ENCODE data around the gene TGFBR2. TPM values are rescaled to one million over a fixed set of nuclear protein-coding genes. Genes with fewer than 3 reads are reported as not detected.

The TGFBR2 gene
- total RNA-seq = 10 to 100 TPM; 37.7 to 45.9 TPM

GRCh38 chr3:30606301-30607031, at the start of gene TGFBR2:
Gene TGFBR2, plus strand, starts transcription at chr3:30606601. Its CDS starts 283 bp downstream, at chr3:30606884.
- Mint-ChIP-seq H3K9me3 (no peaks in the 10 kb centered on the region), H3K36me3 (ENCODE audit: insufficient read depth in 2 of 2) (peaks cover 7 to 18% of the 10 kb centered on the region in 2 donors), H3K4me3 (peak within 1 kb of the TSS; percentile 80 to 97), H3K27me3 (ENCODE audit: low read depth) (no peaks in the 10 kb centered on the region), H3K4me1 (ENCODE audit: low read depth) (peaks cover 59% of the 10 kb centered on the region), H3K27ac (peak within 1 kb of the TSS; percentile 87)
- peak; percentile 84 to 85 for ATAC-seq (replicated peaks in 1 of 2)
- peak; percentile 90 to 91 for DNase-seq

- Mint-ChIP-seq H3K4me3 (no peak overlapping the region), H3K27me3 (ENCODE audit: low read depth) (no peaks in the 10 kb centered on the region), H3K4me1 (ENCODE audit: low read depth) (peaks cover 18% of the 10 kb centered on the region), H3K36me3 (ENCODE audit: insufficient read depth in 2 of 2) (no peaks in the 10 kb centered on the region), H3K9me3 (no peaks in the 10 kb centered on the region), H3K27ac (no peak overlapping the region)
- DNase-seq (no peak), ATAC-seq (replicated peaks in 1 of 2) (no peak)
Observed at GRCh38 chr3:30557746-30558303, 48.6 kb upstream of the TGFBR2 start.

GRCh38 chr3:30563956-30564355, 42.4 kb upstream of the TGFBR2 start:
- Mint-ChIP-seq H3K4me3 (no peak overlapping the region), H3K27ac (no peak overlapping the region), H3K4me1 (ENCODE audit: low read depth) (peaks cover 4% of the 10 kb centered on the region), H3K36me3 (ENCODE audit: insufficient read depth in 2 of 2) (no peaks in the 10 kb centered on the region), H3K27me3 (ENCODE audit: low read depth) (no peaks in the 10 kb centered on the region), H3K9me3 (peaks cover 0 to 1% of the 10 kb centered on the region in 2 donors)
- ATAC-seq (replicated peaks in 1 of 2) (no peak), DNase-seq (no peak)

- DNase-seq (no peak), ATAC-seq (replicated peaks in 1 of 2) (no peak)
- H3K27me3 Mint-ChIP-seq (ENCODE audit: low read depth) = no peaks in the 10 kb centered on the region
- H3K36me3 Mint-ChIP-seq (ENCODE audit: insufficient read depth in 2 of 2) = no peaks in the 10 kb centered on the region
- H3K4me1 Mint-ChIP-seq (ENCODE audit: low read depth) = no peaks in the 10 kb centered on the region
- no peak overlapping the region for H3K27ac Mint-ChIP-seq
- H3K9me3 Mint-ChIP-seq = peaks cover 2 to 4% of the 10 kb centered on the region in 2 donors
- no peak overlapping the region for H3K4me3 Mint-ChIP-seq
Observed at GRCh38 chr3:30567139-30567753, 39.2 kb upstream of the TGFBR2 start.

- H3K4me1 Mint-ChIP-seq (ENCODE audit: low read depth) = peaks cover 27% of the 10 kb centered on the region
- H3K36me3 Mint-ChIP-seq (ENCODE audit: insufficient read depth in 2 of 2) = no peaks in the 10 kb centered on the region
- H3K27me3 Mint-ChIP-seq (ENCODE audit: low read depth) = no peaks in the 10 kb centered on the region
- H3K27ac Mint-ChIP-seq = no peak overlapping the region
- ATAC-seq (replicated peaks in 1 of 2) (no peak), DNase-seq (no peak)
- H3K9me3 Mint-ChIP-seq = peaks cover 0 to 2% of the 10 kb centered on the region in 2 donors
- H3K4me3 Mint-ChIP-seq = no peak overlapping the region
Observed at GRCh38 chr3:30576946-30577345, 29.5 kb upstream of the TGFBR2 start.

- peaks cover 0 to 2% of the 10 kb centered on the region in 2 donors for H3K9me3 Mint-ChIP-seq
- no peaks in the 10 kb centered on the region for H3K36me3 Mint-ChIP-seq (ENCODE audit: insufficient read depth in 2 of 2)
- no peaks in the 10 kb centered on the region for H3K27me3 Mint-ChIP-seq (ENCODE audit: low read depth)
- H3K4me3 Mint-ChIP-seq = no peak overlapping the region
- ATAC-seq (replicated peaks in 1 of 2) = peak in 1 of 2 donors; percentile 35
- H3K27ac Mint-ChIP-seq = no peak overlapping the region
- H3K4me1 Mint-ChIP-seq (ENCODE audit: low read depth) = peaks cover 27% of the 10 kb centered on the region
- DNase-seq = no peak
Observed at GRCh38 chr3:30577788-30578187, 28.6 kb upstream of the TGFBR2 start.

- H3K4me1 Mint-ChIP-seq (ENCODE audit: low read depth) = peaks cover 27% of the 10 kb centered on the region
- no peaks in the 10 kb centered on the region for H3K36me3 Mint-ChIP-seq (ENCODE audit: insufficient read depth in 2 of 2)
- no peak overlapping the region for H3K4me3 Mint-ChIP-seq
- DNase-seq (no peak), ATAC-seq (replicated peaks in 1 of 2) (peak in 1 of 2 donors; percentile 17)
- no peak overlapping the region for H3K27ac Mint-ChIP-seq
- no peaks in the 10 kb centered on the region for H3K9me3 Mint-ChIP-seq
- H3K27me3 Mint-ChIP-seq (ENCODE audit: low read depth) = no peaks in the 10 kb centered on the region
Observed at GRCh38 chr3:30578479-30578878, 27.9 kb upstream of the TGFBR2 start.

GRCh38 chr3:30578986-30579579, 27.3 kb upstream of the TGFBR2 start:
- no peaks in the 10 kb centered on the region for H3K36me3 Mint-ChIP-seq (ENCODE audit: insufficient read depth in 2 of 2)
- H3K4me1 Mint-ChIP-seq (ENCODE audit: low read depth) = peaks cover 27% of the 10 kb centered on the region
- no peak overlapping the region for H3K27ac Mint-ChIP-seq
- no peak overlapping the region for H3K4me3 Mint-ChIP-seq
- no peaks in the 10 kb centered on the region for H3K9me3 Mint-ChIP-seq
- DNase-seq (no peak), ATAC-seq (replicated peaks in 1 of 2) (no peak)
- no peaks in the 10 kb centered on the region for H3K27me3 Mint-ChIP-seq (ENCODE audit: low read depth)

- H3K36me3 Mint-ChIP-seq (ENCODE audit: insufficient read depth in 2 of 2) = no peaks in the 10 kb centered on the region
- no peak overlapping the region for H3K27ac Mint-ChIP-seq
- ATAC-seq (replicated peaks in 1 of 2) = no peak
- DNase-seq = no peak
- no peak overlapping the region for H3K4me3 Mint-ChIP-seq
- H3K27me3 Mint-ChIP-seq (ENCODE audit: low read depth) = no peaks in the 10 kb centered on the region
- no peaks in the 10 kb centered on the region for H3K9me3 Mint-ChIP-seq
- peaks cover 27% of the 10 kb centered on the region for H3K4me1 Mint-ChIP-seq (ENCODE audit: low read depth)
Observed at GRCh38 chr3:30581067-30581585, 25.3 kb upstream of the TGFBR2 start.

- Mint-ChIP-seq H3K36me3 (ENCODE audit: insufficient read depth in 2 of 2) (no peaks in the 10 kb centered on the region), H3K4me1 (ENCODE audit: low read depth) (peaks cover 24% of the 10 kb centered on the region), H3K4me3 (no peak overlapping the region), H3K27me3 (ENCODE audit: low read depth) (no peaks in the 10 kb centered on the region), H3K9me3 (no peaks in the 10 kb centered on the region), H3K27ac (no peak overlapping the region)
- ATAC-seq (replicated peaks in 1 of 2) = no peak
- no peak for DNase-seq
Observed at GRCh38 chr3:30581982-30582381, 24.4 kb upstream of the TGFBR2 start.

GRCh38 chr3:30583973-30584372, 22.4 kb upstream of the TGFBR2 start:
- Mint-ChIP-seq H3K4me1 (ENCODE audit: low read depth) (peaks cover 4% of the 10 kb centered on the region), H3K4me3 (no peak overlapping the region), H3K27me3 (ENCODE audit: low read depth) (no peaks in the 10 kb centered on the region), H3K36me3 (ENCODE audit: insufficient read depth in 2 of 2) (no peaks in the 10 kb centered on the region), H3K27ac (no peak overlapping the region), H3K9me3 (no peaks in the 10 kb centered on the region)
- DNase-seq (no peak), ATAC-seq (replicated peaks in 1 of 2) (no peak)

- H3K36me3 Mint-ChIP-seq (ENCODE audit: insufficient read depth in 2 of 2) = no peaks in the 10 kb centered on the region
- DNase-seq (no peak), ATAC-seq (replicated peaks in 1 of 2) (no peak)
- H3K9me3 Mint-ChIP-seq = no peaks in the 10 kb centered on the region
- H3K4me1 Mint-ChIP-seq (ENCODE audit: low read depth) = no peaks in the 10 kb centered on the region
- no peak overlapping the region for H3K4me3 Mint-ChIP-seq
- no peaks in the 10 kb centered on the region for H3K27me3 Mint-ChIP-seq (ENCODE audit: low read depth)
- no peak overlapping the region for H3K27ac Mint-ChIP-seq
Observed at GRCh38 chr3:30585654-30586053, 20.7 kb upstream of the TGFBR2 start.

Data from activated T-cell treated with anti-CD3 and anti-CD28 coated beads, Interleukin-2, amount 50 U/mL, for 72 hours (primary cell).